Heart right ventricle (tissue), 16 donors: Measurements from ENCODE around the gene PLEK. TPM values are rescaled to one million over a fixed set of nuclear protein-coding genes. Genes with fewer than 3 reads are reported as not detected.

Source experiments
- ATAC-seq, 8 donors: fragments of 200-7000 bp; cut with Tn5 transposase; one replicate each; pipeline ENCODE4 v1.9.1; 2020; ENCODE audit warnings: mild to moderate bottlenecking in 8 of 8, moderate library complexity in 8 of 8, moderate number of reproducible peaks in 1 of 8
- DNase-seq, 2 donors: peaks; one replicate each; pipeline ENCODE4 v3.0.0-alpha.2; 2020
- H3K27ac ChIP-seq, 10 donors: fragments of 200-600 bp; sonication (generic) in 2 of 10; one replicate each; pipeline versions ENCODE4 v1.5.0 to v1.8.0; 2020 to 2022; ENCODE audit warnings: mild to moderate bottlenecking in 3 of 10
- H3K27me3 ChIP-seq, 7 donors: fragments of 200-600 bp; one replicate each; pipeline ENCODE4 v1.8.0; 2021 to 2022; ENCODE audit warnings: mild to moderate bottlenecking in 2 of 7
- H3K36me3 ChIP-seq, 9 donors: fragments of 200-600 bp; sonication (generic) in 1 of 9; one replicate each; pipeline versions ENCODE4 v1.5.0 to v1.8.0; 2020 to 2022; ENCODE audit warnings: mild to moderate bottlenecking in 2 of 9
- H3K4me1 ChIP-seq, 9 donors: fragments of 200-600 bp; sonication (generic) in 1 of 9; one replicate each; pipeline versions ENCODE4 v1.5.0 to v1.8.0; 2020 to 2022; ENCODE audit warnings: mild to moderate bottlenecking in 4 of 9
- H3K4me3 ChIP-seq, 10 donors: fragments of 200-600 bp; sonication (generic) in 2 of 10; one replicate each; pipeline versions ENCODE4 v1.5.0 to v1.8.0; 2020 to 2022; ENCODE audit warnings: mild to moderate bottlenecking in 7 of 10, moderate library complexity in 2 of 10
- H3K9me3 ChIP-seq, 11 donors: fragments of 200-600 bp in 10 of 11; sonication (generic) in 2 of 11; one replicate each; pipeline versions ENCODE4 v1.5.0 to v1.8.0; 2013 to 2022; ENCODE audit warnings: mild to moderate bottlenecking in 2 of 11, control low read depth in 1 of 11, moderate library complexity in 1 of 11
- CTCF ChIP-seq, 9 donors: fragments of 200-600 bp; sonication (generic) in 2 of 9; IDR thresholded peaks; one replicate each; pipeline versions ENCODE4 v1.5.0 to v1.8.0; 2021 to 2022; ENCODE audit warnings: antibody characterized with exemption in 9 of 9, mild to moderate bottlenecking in 5 of 9, moderate library complexity in 1 of 9
- WGBS, 2 donors: extraction: QIAGEN DNeasy Blood & Tissue Kit; methylation state at CpG; one replicate each; pipeline ENCODE4 v1.1.7; 2013; ENCODE audit warnings: inconsistent platforms in 1 of 2; 5-methylcytosine and 5-hydroxymethylcytosine counted together
- intact Hi-C, 10 donors: fragments of 100-400 bp; cut with DNase I; formaldehyde crosslinking; loops; one replicate each; pipeline versions ENCODE4 v1.11.1 to v1.14.2; 2022
- polyA plus RNA-seq, 2 donors: library from polyadenylated mRNA; stranded (reverse); fragments of 200-250 nt; gene quantifications; one replicate each; pipeline ENCODE4 v1.2.3, GENCODE V29; 2013
- total RNA-seq, 10 donors: library from RNA; stranded (reverse); fragmentation: NEBNext Ultra II Directional in 3 of 10; extraction: Animal tissue kit (Norgen Biotek cat#: 25700) in 3 of 10; gene quantifications; one replicate each; pipeline versions ENCODE4 v1.2.1 to v1.2.4, GENCODE V29; 2021 to 2023
- donor health status: Arrhythmogenic right ventricular cardiomyopathy.
- donor health status: ischemic (EF 13 %, LVEDD 7.1; RV severe dilation, severe dysfunction).
- donor health status: healthy with polysubstance abuse.
- donor health status: DM: no; HTN: yes; CAD: no.
- donor health status: DM: no; HTN: no; CAD: no.
- donor health status: ischemic (EF 25% LVEDD 6.9; RV normal size, moderate dysfunction).
- donor health status: ischemic (EF 25% LVEDD 5.7; RV mildly dilated, moderate dysfunction).
- donor health status: healthy.
- donor health status: DM: yes; HTN: yes; CAD: no.
- donor health status: Ischemic cardiomyopathy.
- donor health status: ischemic (EF 35%, LVEDD 5.7; RV mildly dilated, moderate dysfunction).
- donor health status: nonischemic (EF 11% LVEDD 7.7; RV severe dilation, severe dysfunction).
- donor health status: DM: yes; HTN: yes; CAD: no.
- donor health status: PGD.
- donor health status: ischemic (EF 29% LVEDD 5.4; RV normal size, mild dysfunction).
- donor health status: nonischemic (EF 23%, LVEDD 6.1; RV moderate dilation, normal function).

The PLEK gene
- total and polyA plus RNA-seq, 12 donors = 1.1 to 46.3 (median 2.7) TPM

DNA sequence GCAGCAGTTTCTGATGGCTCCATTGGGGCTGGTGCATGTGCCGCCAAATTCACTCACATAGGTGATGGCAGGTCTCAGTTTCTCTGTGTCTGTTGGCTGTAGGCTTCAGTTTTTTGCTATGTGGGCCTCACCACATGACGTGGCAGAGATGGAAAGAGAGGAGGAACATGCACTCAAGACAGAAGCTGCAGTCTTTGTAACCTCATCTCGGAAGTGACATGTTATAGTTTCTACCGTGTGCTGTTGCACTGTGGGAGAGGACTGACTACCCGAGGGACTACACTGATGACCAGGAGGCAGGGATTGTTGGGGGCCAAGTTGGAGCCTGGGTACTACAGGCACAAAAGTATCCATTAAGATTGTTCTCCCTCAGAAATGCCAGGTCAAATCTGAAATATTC lies 36.2 kb upstream of the PLEK start:
- TF ChIP-seq CTCF (IDR thresholded peaks at IDR 0.05) = no peak
- Histone ChIP-seq H3K4me1 (no peaks in the 10 kb centered on the region), H3K36me3 (no peaks in the 10 kb centered on the region), H3K27ac (no peak overlapping the region), H3K27me3 (peaks cover 0 to 30% (median 8%) of the 10 kb centered on the region in 7 donors), H3K9me3 (no peaks in the 10 kb centered on the region), H3K4me3 (no peak overlapping the region)
- intact Hi-C loops = no loop called here
- ATAC-seq (no peak), DNase-seq (no peak)
- WGBS, 2 donors = 76 to 77% methylated on average over 5 of the region's 5 CpGs

DNA sequence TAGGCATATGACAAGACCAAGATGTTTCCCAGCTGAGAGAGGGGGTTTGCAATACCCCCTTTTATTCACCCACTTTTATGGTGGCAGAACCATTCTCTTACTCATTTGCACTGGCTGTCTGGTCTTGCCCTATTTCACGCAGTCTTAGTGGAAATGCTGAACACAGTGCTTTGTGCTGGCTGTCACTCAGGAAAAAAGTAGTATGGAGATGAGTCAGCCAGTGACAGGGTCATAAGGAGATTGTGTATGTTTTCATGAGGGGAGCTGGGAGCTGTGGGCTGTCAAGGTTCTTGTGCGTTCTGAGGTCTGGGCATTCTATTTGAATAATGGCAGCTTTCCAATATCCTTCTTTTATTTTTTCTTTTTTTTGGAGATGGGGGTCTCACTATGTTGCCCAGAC lies 34.4 kb upstream of the PLEK start:
- Histone ChIP-seq H3K36me3 (no peaks in the 10 kb centered on the region), H3K27ac (no peak overlapping the region), H3K4me3 (no peak overlapping the region), H3K27me3 (peaks cover 0 to 30% (median 8%) of the 10 kb centered on the region in 7 donors), H3K4me1 (no peaks in the 10 kb centered on the region), H3K9me3 (no peaks in the 10 kb centered on the region)
- no peak for ATAC-seq
- TF ChIP-seq CTCF (IDR thresholded peaks at IDR 0.05) = no peak
- 71 to 73% methylated on average over 2 of the region's 2 CpGs for WGBS, 2 donors
- intact Hi-C loops = no loop called here
- DNase-seq = no peak

DNA sequence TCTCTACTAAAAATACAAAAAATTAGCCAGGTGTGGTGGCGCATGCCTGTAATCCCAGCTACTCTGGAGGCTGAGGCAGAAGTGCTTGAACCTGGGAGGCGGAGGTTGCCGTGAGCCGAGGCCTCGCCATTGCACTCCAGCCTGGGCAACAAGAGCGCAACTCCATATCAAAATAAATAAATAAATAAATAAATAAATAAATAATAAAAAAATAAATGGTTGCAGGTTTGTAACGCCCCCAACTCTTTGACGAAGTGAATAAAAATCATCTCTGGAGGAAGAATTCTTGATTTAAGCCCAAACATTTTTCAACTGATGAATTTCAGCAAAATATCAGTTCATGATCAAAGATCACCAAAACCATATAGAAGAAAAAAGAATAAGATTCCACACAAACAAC lies 32.1 kb upstream of the PLEK start:
- no peak overlapping the region for H3K4me3 ChIP-seq

DNA sequence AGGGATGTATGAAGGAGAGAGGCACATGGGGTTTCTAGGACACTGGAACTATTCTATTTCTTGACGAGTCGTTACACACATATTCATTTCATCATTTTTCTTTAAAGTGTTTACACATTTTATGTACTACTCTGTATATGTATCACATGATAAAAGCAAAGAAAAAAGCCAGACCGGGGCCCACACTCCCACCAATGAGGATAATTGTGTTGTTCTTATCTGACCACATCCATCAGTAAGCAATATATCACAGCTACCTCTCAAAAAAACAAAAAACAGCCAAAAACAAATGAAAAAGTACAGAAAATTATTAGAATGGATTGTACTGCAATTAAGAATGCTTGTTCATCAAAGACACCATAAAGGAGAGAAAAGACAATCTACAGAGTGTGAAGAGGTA lies 31.2 kb upstream of the PLEK start:
- no peaks in the 10 kb centered on the region for H3K36me3 ChIP-seq
- peaks cover 0 to 13% (median 4%) of the 10 kb centered on the region in 7 donors for H3K27me3 ChIP-seq
- ATAC-seq (no peak), DNase-seq (no peak)
- 83 to 84% methylated on average over 3 of the region's 3 CpGs for WGBS, 2 donors
- no peaks in the 10 kb centered on the region for H3K4me1 ChIP-seq
- no peak for TF ChIP-seq CTCF (IDR thresholded peaks at IDR 0.05)
- no peaks in the 10 kb centered on the region for H3K9me3 ChIP-seq
- no peak overlapping the region for H3K27ac ChIP-seq
- intact Hi-C loops = no loop called here
- H3K4me3 ChIP-seq = no peak overlapping the region

More for the DNA sequence above, 32.1 kb upstream of the PLEK start:
- no peaks in the 10 kb centered on the region for H3K36me3 ChIP-seq
- 91 to 93% methylated on average over 8 of the region's 8 CpGs for WGBS, 2 donors
- ATAC-seq (no peak), DNase-seq (no peak)
- peaks cover 0 to 21% (median 4%) of the 10 kb centered on the region in 7 donors for H3K27me3 ChIP-seq
- intact Hi-C loops = no loop called here
- no peak overlapping the region for H3K27ac ChIP-seq
- no peaks in the 10 kb centered on the region for H3K9me3 ChIP-seq
- no peak for TF ChIP-seq CTCF (IDR thresholded peaks at IDR 0.05)
- H3K4me1 ChIP-seq = no peaks in the 10 kb centered on the region
